Suppressor macrophage (primary cell): Measurements from ENCODE around the gene SH3GL1.

Source experiments
- DNase-seq, 4 experiments: peaks; one replicate each; pipeline ENCODE4 v3.0.0-alpha.2; 2020 to 2022

The SH3GL1 gene

DNA sequence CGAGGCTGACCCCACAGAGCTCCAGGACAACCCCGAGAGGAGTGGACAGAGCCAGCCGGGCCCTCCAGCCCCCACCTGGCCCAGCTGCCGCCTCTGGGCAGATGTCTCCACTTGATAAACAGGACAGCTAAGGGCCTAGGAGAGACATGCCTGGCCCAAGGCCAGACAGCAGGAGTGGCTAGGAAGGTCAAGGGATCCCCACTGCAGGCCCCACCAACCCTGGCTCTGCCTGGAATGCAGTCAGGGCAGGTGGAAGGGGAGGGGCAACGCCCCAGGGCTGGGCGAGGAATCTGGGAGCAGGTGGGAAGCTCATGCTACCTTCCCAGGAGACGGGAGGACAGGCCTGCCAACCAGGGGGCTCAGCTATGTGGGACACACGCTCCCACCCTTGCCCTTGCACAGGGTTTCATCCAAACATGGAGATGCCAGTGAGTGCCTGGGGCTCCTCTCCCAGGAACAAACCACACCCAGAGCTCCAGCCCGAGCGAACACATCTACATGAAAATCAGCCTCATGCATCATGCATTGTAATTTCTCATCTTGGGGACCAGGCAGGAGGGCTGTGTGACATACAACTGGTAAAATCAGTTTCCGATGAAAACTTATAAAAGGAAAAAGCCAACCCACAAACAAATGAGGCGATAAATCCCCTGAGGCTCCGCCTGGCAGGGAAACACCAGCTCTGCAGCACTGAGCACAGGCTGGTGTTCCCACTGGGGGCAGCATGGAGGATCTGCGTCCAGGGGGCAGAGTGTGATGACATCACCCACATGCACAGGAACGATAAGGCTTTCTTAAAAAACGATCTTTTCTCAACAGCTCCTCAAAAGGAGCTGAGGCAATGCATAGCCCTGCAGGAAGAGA is 25.0 kb downstream of the SH3GL1 start:
- DNase-seq = peak; percentile 43 to 66 (median 58)

DNA sequence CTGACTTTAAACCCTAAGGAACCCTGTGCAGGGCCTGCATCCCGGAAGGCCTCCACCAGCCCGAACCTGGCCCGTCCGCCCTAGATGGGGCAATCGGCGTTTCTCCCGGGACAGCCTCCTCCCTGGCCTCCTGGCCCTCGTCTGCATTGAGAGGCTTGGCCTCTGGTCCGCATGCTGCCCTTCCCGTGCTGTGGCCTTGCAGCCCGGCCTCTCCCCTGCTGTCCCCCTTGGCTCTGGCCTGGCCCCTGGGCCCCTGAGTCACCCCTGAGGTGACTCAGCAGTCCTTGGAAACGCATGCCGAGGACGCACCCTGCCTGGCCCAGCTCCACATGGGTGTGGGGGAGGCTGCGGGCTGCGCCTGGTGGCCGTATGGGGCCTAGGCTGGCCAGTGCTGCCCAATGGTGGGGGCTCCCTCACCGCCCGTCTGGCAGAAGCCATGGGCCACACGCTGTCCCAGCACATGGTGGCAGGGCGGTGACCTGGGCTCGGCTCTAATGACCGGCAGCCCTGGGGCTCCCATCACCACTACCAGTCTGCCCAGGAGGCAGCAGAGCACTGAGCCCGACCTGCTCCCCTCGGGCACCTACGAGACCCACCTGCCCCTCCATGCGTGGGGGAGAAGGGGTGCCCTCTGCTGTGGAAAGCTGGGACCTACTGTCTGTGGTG is 25.7 kb downstream of the SH3GL1 start:
- DNase-seq = peak; percentile 78 to 88 (median 83)

DNA sequence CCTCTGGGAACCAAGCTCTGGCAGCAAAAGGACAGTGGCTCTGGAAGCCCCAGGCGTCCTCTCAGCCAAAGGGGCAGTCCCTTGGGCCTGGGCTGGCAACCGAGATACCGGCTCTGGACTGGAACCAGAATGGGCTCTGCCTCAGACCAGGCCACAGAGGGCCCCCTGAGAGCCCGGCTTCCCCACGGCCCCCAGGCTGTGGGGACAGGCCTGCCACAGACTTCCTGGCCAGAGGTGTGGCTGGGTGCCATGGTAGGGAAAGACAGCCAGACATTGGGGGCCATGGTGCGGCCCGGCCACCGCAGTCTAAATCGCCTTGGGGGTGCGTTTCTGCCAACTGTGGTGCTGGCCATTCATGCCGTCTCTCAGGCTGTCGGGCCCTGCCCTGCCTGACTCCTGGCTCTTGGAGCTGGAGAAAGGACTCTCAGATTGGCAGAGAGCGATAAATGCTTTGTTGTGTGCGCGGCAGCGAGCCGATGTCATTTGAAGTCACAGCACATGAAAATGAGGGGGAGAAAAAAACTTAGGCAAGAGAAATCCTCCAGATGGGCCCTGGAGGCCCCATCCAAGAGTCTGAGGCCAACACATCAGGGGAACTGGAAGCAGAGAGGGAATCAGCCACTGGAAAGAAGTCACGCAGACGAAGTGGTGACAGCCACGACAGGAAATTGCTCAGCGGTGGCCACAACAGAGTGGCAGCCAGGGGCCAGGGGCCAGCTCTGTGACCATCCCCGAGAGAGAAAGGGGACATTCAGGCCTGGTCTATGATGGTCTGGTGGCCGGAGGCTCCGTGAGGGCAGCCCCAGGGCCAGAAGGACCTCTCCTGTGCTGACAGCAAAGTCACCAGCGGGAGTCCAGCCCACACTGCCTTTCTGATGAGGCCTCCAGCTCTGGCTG is 26.5 kb downstream of the SH3GL1 start:
- DNase-seq = peak; percentile 52 to 77 (median 72)

DNA sequence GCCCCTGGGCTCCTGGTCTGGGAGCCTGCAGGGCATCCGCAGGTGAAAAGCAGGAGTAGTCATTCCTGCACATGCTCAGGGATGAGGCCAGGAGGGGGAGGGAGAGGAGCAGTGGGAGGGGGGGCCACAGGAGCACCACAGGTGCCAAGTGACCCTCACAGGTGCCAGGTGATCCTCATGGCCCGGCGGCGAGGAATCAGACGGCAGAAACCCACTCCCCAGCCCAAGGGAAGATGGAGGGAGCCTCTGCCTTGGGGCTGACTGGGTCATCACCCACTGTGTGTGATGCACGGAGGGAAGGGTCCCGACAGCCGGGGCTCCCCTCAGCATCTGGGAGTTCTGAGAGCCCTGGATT is 27.4 kb downstream of the SH3GL1 start:
- DNase-seq = no peak

DNA sequence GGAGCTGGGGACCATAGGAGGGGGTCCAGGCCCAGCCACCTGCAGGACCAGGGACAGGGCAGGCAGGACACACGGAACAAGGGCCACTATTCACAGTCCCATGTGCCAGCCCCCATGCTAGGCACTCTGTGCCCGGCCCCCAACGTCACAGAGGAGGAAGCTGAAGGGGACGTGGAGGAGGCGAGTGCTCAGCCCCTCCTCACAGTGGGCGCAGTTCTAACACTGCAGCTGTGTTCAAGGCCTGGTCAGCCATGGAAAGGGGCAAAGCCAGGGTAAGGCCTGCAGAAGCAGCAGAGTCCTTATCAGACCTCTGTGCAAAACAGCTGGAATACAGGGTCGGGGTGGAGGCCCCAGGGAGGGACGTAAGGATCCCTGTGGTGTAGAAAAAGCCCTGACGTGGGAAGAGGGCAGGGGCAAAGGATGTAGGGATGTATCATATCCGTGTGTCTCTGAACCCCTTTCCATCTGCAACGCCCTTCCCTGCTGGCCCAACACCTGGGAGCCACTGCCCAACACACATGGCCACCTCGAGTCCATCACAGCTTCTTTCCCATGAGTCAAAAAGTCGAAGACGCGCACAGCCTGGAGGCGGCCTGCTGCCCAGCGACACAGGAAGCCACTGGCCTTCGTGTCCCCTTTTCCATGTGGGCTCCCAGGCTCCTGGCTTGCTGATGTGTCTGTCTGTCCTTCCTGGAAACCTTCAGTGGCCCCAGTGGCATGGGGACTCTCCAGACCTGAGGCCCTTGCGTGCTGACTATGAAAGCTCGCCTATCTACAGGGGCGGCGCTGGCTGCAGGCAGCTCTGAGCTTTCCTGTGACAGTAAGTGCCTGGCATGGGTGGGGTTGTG is 28.0 kb downstream of the SH3GL1 start:
- no peak for DNase-seq

DNA sequence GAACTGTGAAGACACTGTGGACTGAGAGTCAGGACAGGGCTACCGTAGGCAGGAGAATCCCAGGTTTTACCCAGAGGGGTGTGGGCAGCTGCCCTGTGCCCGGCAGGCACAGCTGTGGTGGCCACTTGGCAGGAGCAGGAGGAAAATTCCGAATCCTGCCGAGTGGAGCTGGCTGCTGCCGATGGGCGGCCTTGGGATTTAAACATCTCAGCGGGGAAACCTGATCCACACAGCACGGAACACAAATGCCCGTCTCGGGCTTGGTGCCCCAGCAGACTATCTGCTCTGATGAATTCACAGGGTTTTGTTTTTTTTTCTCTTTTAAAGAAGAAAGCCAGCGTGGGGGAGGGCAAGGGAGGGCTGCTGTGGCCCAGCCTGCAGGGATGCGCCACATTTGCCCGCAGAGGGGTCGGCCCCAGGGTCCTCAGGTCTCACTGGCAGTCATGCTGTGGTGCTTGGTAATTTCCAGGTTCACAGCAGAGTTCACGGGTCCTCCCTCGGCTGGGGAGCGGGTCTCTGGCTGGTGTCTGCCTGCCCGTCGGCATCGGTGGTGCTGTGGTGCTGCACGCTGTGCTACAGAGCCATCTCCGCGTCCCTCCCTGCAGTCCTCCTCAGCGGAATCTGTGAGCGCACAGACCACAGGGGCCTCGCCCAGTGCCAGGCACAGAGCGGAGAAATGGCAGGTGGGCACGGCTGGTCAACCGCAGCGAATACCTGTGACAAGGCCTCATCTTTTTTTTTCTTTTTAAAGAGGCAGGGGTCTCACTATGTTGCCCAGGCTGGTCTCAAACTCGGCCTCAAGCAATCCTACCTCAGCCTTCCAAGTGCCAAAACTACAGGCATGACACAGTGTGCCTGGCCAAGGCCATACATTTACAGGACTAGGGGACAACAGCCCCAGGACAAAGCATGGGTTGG is 28.8 kb downstream of the SH3GL1 start:
- no peak for DNase-seq

DNA sequence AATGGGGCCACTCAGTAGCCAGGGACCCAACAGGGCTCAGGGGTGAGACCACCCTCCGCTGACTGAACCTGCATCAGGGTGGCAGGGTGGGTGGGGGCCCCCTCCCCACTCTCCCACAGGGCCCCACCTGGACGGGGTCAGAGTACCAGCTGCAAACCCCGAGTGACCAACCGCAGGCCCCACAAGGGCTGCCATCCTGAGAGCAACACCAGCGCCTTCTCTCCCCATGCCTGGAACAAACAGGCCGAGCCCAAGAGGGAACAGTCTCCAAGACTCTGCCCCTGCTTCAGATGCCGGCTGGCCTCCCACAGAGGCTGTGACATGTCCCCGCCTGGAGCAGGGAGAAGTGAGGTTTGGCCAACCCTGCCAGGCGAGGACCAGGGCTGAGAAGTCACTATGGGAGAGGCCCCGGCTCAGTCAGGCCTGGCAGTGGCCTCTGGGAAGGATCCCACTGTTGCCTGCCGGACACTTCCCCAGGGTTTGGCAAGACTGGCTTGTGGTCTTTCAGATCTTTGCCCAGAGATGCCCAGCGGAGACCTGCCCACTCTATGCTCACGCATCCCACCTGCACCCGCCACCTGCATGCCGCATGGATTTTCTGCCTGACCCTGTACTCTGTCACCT is 29.8 kb downstream of the SH3GL1 start:
- no peak for DNase-seq

DNA sequence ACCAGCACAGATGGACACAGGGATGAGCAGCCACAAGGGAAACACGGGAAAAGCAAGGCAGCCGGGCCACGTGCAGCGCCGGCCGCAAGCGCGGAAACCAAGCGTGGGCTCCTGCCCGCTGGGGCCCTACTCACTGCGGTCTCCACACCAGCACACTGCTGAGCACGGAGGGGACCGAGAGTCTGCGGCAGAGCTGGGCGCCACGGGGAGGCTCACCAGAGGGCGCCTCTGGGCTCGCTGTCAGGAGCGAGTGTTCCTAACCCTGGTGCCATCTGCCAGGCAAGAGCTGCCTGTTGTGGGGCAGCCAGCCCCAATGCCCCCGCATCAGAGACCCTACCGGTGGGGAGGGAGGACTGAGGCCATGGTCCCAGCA is 30.5 kb downstream of the SH3GL1 start:
- DNase-seq = peak; percentile 78 to 92 (median 86)

DNA sequence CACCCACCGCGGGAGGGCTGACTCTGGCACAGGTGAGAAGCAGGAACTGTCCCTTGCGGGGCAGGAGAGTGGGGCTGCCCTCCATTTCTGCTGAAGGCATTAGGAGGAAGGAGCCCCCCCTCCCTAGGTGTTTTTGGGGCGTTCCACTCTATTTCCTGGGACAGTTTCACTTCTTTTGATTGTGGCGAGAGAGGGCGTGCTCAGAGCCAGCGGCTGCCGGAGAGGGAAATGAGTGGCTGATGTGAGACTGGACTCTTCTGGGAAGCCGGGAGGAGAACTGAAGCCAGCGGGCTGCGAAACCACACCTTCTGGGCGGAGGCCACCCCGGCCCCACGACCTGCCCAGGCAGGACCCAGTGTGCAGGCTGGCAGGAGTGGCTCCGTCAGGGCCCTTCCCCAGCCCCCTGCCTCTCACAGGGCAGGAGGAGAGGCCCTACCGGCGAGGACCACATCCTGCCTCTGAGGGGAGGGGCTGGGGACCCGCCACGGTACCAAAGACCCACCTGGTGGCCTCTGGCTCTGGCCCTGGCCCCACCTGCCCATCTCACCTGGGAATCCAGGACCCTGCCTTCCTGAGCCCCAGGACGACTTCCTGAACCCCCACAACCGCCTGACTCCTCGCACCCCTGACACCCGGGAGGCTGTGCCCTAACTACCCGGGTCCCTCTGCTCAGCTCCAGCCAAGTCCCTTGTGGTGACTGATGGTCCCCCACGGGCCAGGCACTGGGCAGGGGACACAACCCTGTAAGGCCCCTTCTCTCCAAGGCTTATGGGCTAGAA is 31.0 kb downstream of the SH3GL1 start:
- DNase-seq = peak; percentile 73 to 87 (median 82)

DNA sequence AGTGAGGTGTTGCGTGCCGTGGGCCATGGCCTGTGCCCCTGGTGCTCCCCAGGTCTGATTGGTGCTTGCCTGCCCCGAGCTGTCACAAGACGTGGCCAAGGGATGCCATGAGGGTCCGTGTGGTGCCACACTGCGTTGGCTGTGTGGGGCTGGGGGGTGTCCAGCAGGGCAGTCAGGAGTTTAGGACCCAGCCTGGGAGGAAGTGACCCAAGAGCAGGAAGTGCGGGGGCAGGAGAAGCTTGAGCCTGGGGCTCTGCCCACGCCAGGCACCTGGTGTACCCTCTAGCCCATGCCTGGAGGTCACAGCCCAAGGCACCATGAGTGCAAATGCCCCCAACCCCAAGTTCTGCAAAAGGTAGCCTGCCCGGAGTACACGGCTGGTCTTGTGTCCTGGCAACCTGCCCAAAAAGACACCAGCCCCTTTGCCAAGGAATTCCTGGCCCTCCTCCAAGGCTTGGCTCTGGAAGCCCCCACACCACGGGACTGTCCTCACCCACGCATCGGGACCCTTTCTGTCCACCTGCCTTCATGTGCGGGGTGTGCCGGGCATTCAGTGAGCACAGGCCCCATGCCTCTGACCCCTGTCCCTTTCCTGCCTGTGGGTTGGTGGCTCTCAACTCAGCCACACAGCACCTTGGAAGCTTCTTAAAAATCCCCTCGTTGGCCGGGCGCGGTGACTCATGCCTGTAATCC is 32.1 kb downstream of the SH3GL1 start:
- peak; percentile 68 to 85 (median 80) for DNase-seq

DNA sequence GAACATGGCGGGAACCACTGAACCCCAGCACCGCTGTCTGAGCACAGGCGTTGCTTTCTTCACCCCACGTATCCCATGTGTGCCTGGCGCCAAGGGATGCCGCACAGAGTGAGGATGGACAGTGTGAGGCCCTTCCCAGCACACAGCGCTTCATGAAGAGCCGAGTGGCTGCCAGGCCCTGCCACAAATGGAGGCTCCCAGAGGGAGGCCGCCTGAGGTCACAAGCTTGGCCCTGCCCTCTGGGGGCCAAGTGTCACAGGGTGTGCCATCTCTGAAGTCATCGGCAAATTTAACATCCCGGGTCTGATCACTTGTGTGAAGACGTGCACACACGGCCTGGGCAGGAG is 32.6 kb downstream of the SH3GL1 start:
- DNase-seq = peak in 2 of 4 experiments; percentile 49 to 64

DNA sequence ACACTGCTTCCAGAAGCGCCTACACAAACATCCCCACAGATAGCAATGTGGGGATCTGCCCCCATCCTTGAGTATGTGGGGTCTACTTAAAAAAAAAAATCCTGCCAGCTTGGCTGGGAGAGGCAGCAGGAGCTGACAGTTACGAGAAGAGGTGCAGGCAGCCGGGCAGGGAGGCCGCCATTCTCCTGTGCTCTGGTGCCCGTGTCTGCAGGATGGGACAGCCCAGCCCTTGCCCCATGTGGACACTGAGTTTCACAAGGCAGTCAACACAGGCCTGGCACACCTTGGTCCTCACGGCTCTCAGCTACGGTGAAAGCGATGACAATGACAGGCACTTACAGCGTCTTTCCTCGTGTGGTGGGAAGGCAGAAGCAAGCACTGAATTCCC is 33.0 kb downstream of the SH3GL1 start:
- no peak for DNase-seq

DNA sequence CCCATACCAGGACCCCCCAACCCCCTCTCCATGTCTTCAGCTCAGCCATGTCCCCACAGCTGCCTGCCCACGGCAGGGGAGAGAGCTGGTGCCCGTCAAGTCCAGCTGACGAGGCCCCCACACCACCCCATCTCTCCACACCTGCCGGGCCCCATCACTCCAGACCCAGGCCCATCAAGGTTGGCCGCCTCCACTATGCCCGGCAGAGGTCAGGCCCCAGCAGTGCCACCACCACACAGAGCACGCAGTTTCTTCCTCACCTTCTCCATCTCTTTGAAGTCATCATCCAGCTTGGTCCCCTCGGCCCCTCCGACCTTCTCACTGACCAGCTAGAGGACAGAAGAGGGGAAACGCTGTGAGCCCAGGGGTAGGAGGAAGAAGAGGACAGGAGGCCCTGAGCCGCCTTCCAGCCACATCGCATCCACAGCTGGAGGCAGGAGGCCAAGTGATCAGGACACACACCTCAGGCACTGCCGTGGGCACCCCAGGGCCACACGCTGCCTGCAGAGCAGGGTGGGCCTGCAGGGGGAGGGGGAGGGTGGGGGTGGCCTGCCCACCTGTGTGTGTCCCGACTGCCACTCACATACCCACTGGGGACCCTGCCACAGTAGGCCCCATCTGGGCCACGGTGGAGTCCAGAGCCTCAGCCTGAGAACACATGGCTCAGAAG is 33.5 kb downstream of the SH3GL1 start:
- no peak for DNase-seq

DNA sequence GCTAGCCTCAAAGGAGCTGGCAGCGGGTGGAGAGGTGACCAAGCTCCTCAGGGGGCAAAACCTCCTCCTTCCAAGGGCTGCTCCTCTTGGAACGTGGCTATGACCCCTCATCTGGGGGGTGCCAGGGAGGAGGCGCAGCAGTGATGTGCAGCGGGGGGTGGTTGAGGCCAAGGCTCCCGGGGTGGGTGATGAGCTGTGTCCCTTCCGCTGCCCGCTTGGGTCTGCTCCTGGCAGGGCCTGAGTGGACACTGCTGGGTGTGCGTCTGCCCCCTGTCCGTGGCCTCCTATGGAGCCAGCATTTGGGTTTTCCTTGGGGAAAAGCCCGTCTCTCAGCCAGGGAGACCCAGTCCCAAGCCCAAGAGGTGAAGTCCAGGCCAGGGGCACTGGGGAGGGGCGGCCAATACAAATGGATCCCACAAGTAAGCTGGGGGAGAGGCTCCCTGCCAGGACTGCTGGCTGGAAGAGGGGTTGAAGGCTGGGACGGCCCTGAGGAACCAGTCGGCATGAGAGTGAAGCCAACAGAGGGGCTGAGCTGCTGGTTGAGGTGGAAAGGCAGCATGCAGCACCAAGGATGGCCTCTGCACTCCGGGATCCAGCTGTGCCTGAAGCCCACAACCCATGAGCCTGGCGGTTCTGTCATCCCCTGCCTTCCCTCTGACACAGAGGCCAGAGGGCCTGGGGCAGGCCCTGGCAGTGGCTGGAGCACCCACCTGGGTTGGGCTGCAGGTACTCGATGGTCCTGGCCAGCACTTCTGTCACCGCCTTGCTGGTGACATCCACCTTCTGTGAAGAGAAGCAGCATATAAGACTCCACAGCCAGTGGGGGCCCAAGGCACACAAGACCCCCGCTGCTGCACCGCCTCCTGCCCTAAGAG is 34.3 kb downstream of the SH3GL1 start:
- DNase-seq = no peak

DNA sequence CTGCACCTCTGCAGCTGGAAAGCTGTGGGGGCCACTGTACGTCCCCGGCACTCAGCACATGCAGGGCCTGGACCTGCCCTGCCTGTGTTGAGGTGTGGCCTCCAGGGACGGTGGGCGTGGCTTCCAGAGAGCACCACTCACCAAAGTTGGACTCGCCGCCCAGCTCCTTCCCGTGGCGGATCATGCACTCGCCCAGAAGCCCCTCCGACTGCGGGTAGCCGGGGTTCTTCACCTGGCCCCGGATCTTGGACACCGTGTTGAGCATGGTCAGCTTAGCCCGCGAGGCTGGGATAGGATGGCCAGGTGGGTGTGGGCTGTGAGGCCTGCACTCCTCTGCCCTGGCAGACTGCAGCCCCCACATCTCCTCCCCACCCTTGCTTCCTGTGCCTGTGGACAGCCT is 35.0 kb downstream of the SH3GL1 start:
- DNase-seq = no peak

DNA sequence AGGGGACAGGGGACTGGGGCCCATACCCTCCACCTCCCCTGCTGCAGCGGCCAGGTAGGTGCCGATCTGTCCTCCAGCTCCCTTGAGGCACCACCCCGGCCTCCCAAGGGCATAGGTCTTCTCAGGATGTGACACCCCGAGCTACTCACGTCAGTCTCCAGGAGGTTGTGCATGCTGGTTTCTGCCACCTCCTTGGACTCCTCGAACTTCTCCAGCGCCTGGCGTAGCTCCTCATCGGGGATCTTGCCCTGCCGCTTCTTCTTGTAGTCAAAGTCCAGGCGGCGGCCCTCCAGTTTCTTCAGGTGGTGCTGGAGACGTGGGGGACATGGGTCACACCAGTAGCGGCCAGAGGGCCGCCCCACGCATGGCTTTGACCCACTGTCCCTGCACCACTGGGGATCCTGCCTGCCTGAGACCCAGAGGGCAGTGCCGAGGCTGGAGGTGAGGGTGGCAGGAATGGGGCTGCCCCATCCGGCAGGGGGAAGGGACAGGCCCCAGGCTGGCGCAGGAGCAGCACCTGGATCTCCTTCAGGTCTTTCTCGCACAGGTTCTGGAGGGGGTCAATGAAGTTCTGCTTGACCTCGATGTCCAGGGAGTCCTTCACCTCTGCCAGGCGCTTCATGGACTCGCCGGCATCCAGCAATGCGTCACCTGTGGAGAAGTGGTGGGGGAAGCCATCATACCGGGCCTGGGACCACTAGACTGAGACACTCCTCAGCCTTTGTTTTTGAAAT is 36.6 kb downstream of the SH3GL1 start:
- no peak for DNase-seq
